AML-193 (cell line): Measurements from ENCODE around the gene THSD4.

Source experiments
- DNase-seq, 2 experiments: peaks; one replicate each; lab custom pipeline; 2025; lab: John Stamatoyannopoulos, UW

The THSD4 gene

DNA sequence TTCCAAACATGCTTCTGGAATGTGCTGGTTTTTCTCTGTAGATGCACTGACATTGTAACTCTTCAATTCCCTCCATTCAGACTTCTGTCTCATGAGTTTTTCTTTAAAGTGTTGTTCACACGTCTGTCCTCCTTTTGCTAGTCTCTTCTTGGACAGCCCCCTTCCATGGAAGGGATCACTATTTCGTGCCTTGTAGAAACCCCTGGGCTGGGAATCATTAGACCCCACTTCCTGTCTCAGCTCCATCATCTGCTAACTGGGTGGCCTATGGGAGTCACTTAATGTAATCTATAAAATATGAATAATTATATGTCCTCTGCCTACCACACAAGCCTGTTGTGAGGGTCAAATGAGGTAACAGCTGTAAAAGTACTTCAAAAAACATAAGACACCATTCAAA lies 110.6 kb downstream of the THSD4 start:
- no peak for DNase-seq

- DNase-seq, result no peak
Measured at GRCh38 chr15:71226536-71227455, 111.5 kb downstream of the THSD4 start.

DNA sequence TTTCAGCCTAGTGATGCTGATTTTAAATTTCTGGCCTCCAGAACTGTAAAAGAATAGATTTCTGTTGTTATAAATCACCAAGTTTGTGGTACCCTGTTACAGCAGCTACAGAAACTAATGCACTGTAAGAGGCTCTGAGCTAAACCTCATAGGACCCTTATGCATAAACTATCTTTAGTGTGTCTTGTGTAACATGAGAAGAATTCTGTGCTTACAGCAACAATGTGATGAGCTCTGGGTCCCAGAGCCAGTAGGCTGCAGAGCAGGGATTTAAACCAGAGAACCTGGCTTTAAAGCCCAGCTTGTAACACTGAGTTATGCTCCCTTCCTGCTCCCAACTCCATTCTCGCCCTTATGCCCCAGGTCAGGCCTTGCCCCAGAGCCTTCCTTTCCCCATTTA lies 113.1 kb downstream of the THSD4 start:
- no peak for DNase-seq

DNA sequence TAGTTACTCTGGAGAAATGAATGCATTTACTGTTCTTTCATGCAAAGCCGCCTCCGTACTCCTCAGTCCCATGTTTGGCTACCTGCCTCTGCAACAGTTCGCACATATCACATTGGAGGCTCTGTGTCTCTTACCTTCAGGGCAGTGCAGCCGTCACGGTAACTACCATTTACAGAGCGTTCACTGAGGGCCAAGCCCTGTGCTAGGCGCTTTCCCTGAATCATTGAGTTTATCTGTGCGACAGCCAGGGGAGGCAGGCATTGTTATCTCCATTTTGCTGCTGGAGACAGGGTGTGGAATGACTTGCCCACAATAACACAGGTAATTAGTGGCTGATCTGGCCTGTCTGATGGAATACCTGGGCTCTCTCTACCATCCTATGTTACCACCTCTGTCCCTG lies 115.0 kb downstream of the THSD4 start:
- DNase-seq, result no peak

- DNase-seq, result no peak
Measured at GRCh38 chr15:71231758-71232157, 116.5 kb downstream of the THSD4 start.

GRCh38 chr15:71232411-71232810 lies 117.1 kb downstream of the THSD4 start:
- DNase-seq, result no peak

DNA sequence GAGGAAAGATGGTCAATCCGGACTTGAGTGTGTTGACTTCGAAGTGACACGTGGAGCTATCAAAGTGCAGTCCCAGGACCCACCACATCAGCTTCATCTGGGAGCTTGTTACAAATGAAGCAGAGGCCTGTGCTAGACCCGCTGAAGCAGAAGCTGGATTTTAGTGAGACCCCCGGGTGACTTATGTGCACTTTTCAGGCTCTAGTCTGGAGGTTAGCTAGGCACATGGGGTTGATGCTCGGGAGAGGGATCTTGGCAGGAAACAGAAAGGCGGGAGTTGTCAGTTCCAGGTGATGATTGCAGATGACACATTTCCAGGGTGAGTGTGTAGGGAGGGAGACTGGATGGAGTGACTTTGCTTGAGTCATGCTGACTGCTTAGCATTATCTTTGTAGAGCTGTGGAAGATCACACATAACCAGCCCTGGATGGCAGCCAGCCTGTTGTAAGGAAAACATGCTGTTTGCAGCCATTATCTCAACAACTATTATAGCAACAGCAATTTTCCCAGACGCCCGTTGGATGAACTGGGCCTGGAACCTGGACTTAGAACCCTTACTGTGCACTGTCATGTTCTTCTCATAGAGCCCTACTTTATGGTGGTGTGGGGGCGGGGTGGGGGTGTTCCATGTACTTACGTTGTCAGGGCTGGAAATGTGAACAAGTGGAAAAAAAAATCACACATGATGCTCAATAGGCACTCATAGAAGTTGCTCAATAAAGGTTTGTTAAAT lies 122.4 kb downstream of the THSD4 start:
- no peak for DNase-seq

- no peak for DNase-seq
Measured at GRCh38 chr15:71238926-71239325, 123.7 kb downstream of the THSD4 start.

DNA sequence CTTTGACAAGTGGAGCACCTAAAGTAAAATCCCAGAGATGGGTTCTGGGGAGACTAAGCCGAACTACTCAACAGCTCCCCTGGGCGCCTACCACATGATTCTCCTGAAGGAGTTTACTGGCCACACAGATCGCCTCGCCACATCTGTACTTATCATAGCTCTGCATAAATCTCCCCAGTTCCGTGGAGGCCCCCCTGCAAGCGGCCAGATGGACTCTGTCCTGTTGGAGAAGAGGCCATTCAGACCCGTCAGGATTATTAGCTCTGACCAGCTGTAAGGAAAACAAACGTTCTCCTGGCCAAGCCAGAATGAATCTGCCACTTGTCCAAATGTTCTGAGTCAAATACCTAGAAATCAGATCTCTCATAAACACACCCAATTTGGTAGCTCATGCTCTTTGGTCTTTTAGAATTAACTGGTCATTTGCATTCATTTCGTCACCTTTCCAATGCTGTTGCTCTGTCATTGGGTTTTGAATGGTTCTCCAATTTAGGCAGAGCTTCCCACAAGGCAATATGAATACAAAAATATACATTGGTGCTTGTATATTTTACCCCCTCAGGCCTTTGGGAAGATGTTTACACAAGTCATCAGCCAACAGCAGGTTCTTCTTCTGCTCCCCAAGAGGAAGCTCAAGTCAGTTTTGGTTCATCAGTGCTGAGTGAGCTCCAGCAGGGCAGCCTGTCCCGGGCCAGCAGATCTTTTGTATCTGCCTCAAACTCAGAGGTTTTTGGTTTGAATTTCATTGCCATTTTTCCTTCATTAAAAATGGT lies 124.5 kb downstream of the THSD4 start:
- no peak for DNase-seq

DNA sequence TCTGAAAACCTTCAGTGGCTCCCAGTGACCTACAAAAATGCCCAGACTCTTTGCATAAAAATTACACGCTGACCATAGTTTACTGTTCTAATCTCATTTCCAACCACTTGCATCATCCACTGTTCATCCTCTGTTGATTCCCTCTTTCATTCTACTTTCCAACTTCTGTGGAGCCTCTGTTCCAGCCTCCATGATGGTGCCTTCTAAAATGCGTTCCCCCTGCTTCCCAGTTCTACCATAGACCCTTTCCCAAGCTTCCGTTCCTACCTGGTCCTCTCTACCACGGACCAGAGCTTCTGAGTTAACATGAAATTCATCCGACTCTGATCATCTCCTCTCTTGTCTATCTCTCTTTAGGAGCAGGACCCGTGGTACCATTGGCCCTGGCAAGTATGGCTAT lies 127.0 kb downstream of the THSD4 start:
- no peak for DNase-seq

GRCh38 chr15:71244250-71244649 lies 129.0 kb downstream of the THSD4 start:
- DNase-seq, result no peak

- no peak for DNase-seq
Measured at GRCh38 chr15:71245588-71245987, 130.3 kb downstream of the THSD4 start.

GRCh38 chr15:71248386-71248785 lies 133.1 kb downstream of the THSD4 start:
- DNase-seq, result no peak

- no peak for DNase-seq
Measured at GRCh38 chr15:71249986-71250385, 134.7 kb downstream of the THSD4 start.

- DNase-seq, result no peak
Measured at GRCh38 chr15:71250936-71251583, 135.8 kb downstream of the THSD4 start.

GRCh38 chr15:71251584-71252043 lies 136.3 kb downstream of the THSD4 start:
- no peak for DNase-seq

- no peak for DNase-seq
Measured at GRCh38 chr15:71252044-71252739, 136.9 kb downstream of the THSD4 start.

DNA sequence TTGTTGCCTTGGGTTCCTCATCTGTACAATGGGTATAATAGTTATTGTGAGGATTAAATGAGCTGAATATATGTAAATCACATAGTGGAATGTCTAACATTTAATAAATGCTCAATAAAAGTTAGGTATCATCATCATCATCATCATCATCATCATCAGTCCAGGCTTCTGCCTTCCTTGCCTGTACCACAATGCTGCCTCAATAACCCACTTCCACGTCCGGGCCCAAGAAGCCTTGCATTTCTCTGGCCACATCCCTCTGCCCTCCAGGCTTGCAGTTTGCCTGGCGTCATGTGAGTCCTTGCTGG lies 137.4 kb downstream of the THSD4 start:
- DNase-seq, result no peak

- no peak for DNase-seq
Measured at GRCh38 chr15:71254491-71254890, 139.2 kb downstream of the THSD4 start.

- no peak for DNase-seq
Measured at GRCh38 chr15:71256934-71257664, 141.8 kb downstream of the THSD4 start.

- no peak for DNase-seq
Measured at GRCh38 chr15:71259866-71260265, 144.6 kb downstream of the THSD4 start.
